SU-DHL-6 (cell line): ENCODE results near the gene ELFN2.

Experiments
- H2AFZ ChIP-seq: fragments of 200-600 bp; sonication (generic); 2 replicates; pipeline ENCODE4 v1.6.1; 2014; ENCODE audit warnings: low read depth, mild to moderate bottlenecking, moderate library complexity, mixed read lengths, antibody characterized with exemption, low read length; ENCODE audit not compliant: severe bottlenecking
- H3F3A ChIP-seq: fragments of 200-600 bp; shearing (Covaris generic); 2 replicates; pipeline ENCODE4 v1.6.0; 2016; ENCODE audit warnings: antibody characterized with exemption, mild to moderate bottlenecking; ENCODE audit not compliant: insufficient read depth
- H3K27ac ChIP-seq: fragments of 200-600 bp; sonication (generic); 2 replicates; pipeline ENCODE4 v1.5.1; 2016; ENCODE audit warnings: low read depth, mild to moderate bottlenecking, low read length, moderate library complexity, mixed read lengths
- H3K27me3 ChIP-seq: fragments of 200-600 bp; sonication (generic), shearing (Covaris generic); 2 replicates; pipeline ENCODE4 v1.6.0; 2014; ENCODE audit warnings: mild to moderate bottlenecking, low read length
- H3K36me3 ChIP-seq: fragments of 200-600 bp; sonication (generic); 2 replicates; pipeline ENCODE4 v1.6.1; 2014; ENCODE audit warnings: mild to moderate bottlenecking, low read length, mixed read lengths
- H3K4me2 ChIP-seq: fragments of 300-600, 200-600 bp; shearing (Covaris generic), sonication (generic); 2 replicates; pipeline ENCODE4 v1.6.0; 2014; ENCODE audit warnings: low read length, low read depth, mild to moderate bottlenecking; ENCODE audit not compliant: poor library complexity, severe bottlenecking
- H3K4me3 ChIP-seq: fragments of 200-600 bp; sonication (generic); 2 replicates; pipeline ENCODE4 v1.5.1; 2014; ENCODE audit warnings: antibody characterized with exemption, low read length, mild to moderate bottlenecking, mixed read lengths; ENCODE audit not compliant: insufficient read depth, poor library complexity, severe bottlenecking
- H3K79me2 ChIP-seq: fragments of 200-600 bp; sonication (generic); 2 replicates; pipeline ENCODE4 v1.6.1; 2014; ENCODE audit warnings: mild to moderate bottlenecking, low read length, moderate library complexity; ENCODE audit not compliant: insufficient read depth
- H3K9ac ChIP-seq: fragments of 200-600 bp; sonication (generic); 2 replicates; pipeline ENCODE4 v1.7.0; 2014; ENCODE audit warnings: mild to moderate bottlenecking, low read length
- H3K9me2 ChIP-seq: fragments of 200-600 bp; sonication (generic); replicated peaks from 2 replicates; pipeline ENCODE4 v1.6.1; 2014; ENCODE audit warnings: low read length; ENCODE audit not compliant: insufficient read depth
- H3K9me3 ChIP-seq: fragments of 200-600 bp; sonication (generic); 2 replicates; pipeline ENCODE4 v1.6.1; 2014; ENCODE audit warnings: low read length, mixed read lengths; ENCODE audit not compliant: insufficient read depth
- H4K20me1 ChIP-seq: fragments of 200-600 bp; sonication (generic); 2 replicates; pipeline ENCODE4 v1.6.1; 2014; ENCODE audit warnings: low read depth, mild to moderate bottlenecking, antibody characterized with exemption, low read length, moderate library complexity, mixed read lengths
- EZH2phosphoT487 ChIP-seq: fragments of 200-600 bp; sonication (generic), shearing (Covaris generic); conservative IDR thresholded peaks from 2 replicates; pipeline ENCODE4 v1.6.1; 2018; ENCODE audit warnings: mild to moderate bottlenecking, antibody characterized with exemption, low read length, moderate library complexity, mixed read lengths
- TF ChIP-seq, protein P1 (sequence below): fragments of 200-600 bp; sonication (generic); IDR thresholded peaks from one replicate; pipeline ENCODE4 v1.5.1; 2017; ENCODE audit warnings: antibody characterized with exemption, mild to moderate bottlenecking, low read length, moderate library complexity; ENCODE audit not compliant: insufficient read depth, poor library complexity, severe bottlenecking

The ELFN2 gene

GRCh38 chr22:37443086-37443485, 15.8 kb upstream of the ELFN2 start:
- Histone ChIP-seq H3K4me3 (no peak overlapping the region), H3K9me2 (no peaks in the 10 kb centered on the region), H2AFZ (no peak overlapping the region), H3K9ac (no peak overlapping the region), H3F3A (no peaks in the 10 kb centered on the region), H3K9me3 (no peaks in the 10 kb centered on the region), H3K36me3 (no peaks in the 10 kb centered on the region), H3K79me2 (no peaks in the 10 kb centered on the region), H3K27me3 (no peaks in the 10 kb centered on the region), H4K20me1 (no peaks in the 10 kb centered on the region), H3K27ac (no peak overlapping the region), H3K4me2 (no peak overlapping the region)
- no peak for TF ChIP-seq EZH2phosphoT487
- TF ChIP-seq, protein P1, sequence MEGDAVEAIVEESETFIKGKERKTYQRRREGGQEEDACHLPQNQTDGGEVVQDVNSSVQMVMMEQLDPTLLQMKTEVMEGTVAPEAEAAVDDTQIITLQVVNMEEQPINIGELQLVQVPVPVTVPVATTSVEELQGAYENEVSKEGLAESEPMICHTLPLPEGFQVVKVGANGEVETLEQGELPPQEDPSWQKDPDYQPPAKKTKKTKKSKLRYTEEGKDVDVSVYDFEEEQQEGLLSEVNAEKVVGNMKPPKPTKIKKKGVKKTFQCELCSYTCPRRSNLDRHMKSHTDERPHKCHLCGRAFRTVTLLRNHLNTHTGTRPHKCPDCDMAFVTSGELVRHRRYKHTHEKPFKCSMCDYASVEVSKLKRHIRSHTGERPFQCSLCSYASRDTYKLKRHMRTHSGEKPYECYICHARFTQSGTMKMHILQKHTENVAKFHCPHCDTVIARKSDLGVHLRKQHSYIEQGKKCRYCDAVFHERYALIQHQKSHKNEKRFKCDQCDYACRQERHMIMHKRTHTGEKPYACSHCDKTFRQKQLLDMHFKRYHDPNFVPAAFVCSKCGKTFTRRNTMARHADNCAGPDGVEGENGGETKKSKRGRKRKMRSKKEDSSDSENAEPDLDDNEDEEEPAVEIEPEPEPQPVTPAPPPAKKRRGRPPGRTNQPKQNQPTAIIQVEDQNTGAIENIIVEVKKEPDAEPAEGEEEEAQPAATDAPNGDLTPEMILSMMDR, result no peak

GRCh38 chr22:37442537-37442936, 15.3 kb upstream of the ELFN2 start:
- Histone ChIP-seq H3K27me3 (no peaks in the 10 kb centered on the region), H3K4me2 (no peak overlapping the region), H3F3A (no peaks in the 10 kb centered on the region), H3K9me2 (no peaks in the 10 kb centered on the region), H3K9me3 (no peaks in the 10 kb centered on the region), H3K79me2 (no peaks in the 10 kb centered on the region), H3K4me3 (no peak overlapping the region), H3K27ac (no peak overlapping the region), H2AFZ (no peak overlapping the region), H3K36me3 (no peaks in the 10 kb centered on the region), H4K20me1 (no peaks in the 10 kb centered on the region), H3K9ac (no peak overlapping the region)
- TF ChIP-seq, protein P1, result no peak
- no peak for TF ChIP-seq EZH2phosphoT487

DNA sequence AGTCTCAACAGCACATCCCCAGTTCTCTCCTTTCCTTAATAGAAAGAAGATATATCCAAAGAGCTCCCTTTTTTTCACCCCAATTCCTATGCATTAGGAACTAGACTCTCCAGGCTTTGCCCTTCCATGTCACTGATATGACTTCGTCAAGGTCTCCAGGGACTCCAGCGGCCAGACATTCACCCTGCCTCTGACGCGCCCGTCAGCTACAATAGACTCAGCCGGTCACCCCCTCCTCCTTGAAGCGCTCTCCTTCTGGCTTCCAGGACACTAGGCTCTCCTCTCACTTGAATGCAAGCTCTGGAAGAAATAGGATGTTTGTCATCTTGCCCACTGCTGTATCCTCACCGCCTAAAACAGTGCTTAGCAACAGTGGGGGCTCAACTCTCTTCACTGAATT, 14.9 kb upstream of the ELFN2 start:
- H4K20me1 ChIP-seq, result no peaks in the 10 kb centered on the region
- H3K27me3 ChIP-seq, result no peaks in the 10 kb centered on the region
- no peaks in the 10 kb centered on the region for H3K79me2 ChIP-seq
- H3K4me3 ChIP-seq, result no peak overlapping the region
- H3K9ac ChIP-seq, result no peak overlapping the region
- no peaks in the 10 kb centered on the region for H3K9me2 ChIP-seq
- H3F3A ChIP-seq, result no peaks in the 10 kb centered on the region
- H3K9me3 ChIP-seq, result no peaks in the 10 kb centered on the region
- H3K27ac ChIP-seq, result no peak overlapping the region
- no peak overlapping the region for H2AFZ ChIP-seq
- H3K4me2 ChIP-seq, result no peak overlapping the region
- no peaks in the 10 kb centered on the region for H3K36me3 ChIP-seq
- TF ChIP-seq, protein P1, result no peak
- TF ChIP-seq EZH2phosphoT487, result no peak

GRCh38 chr22:37440875-37441274, 13.6 kb upstream of the ELFN2 start:
- Histone ChIP-seq H3F3A (no peaks in the 10 kb centered on the region), H3K4me3 (no peak overlapping the region), H2AFZ (no peak overlapping the region), H3K9ac (no peak overlapping the region), H3K9me3 (no peaks in the 10 kb centered on the region), H3K36me3 (no peaks in the 10 kb centered on the region), H3K79me2 (no peaks in the 10 kb centered on the region), H3K9me2 (no peaks in the 10 kb centered on the region), H3K27ac (no peak overlapping the region), H3K4me2 (no peak overlapping the region), H3K27me3 (no peaks in the 10 kb centered on the region), H4K20me1 (no peaks in the 10 kb centered on the region)
- TF ChIP-seq, protein P1, result no peak
- no peak for TF ChIP-seq EZH2phosphoT487
